ENCODE data around the gene HSD17B14.
"Not testable (repeated sequence)": the region's sequence is repeated elsewhere in the genome, so short reads cannot be mapped to it uniquely, and the experiment has no call there.

Gene HSD17B14

DNA sequence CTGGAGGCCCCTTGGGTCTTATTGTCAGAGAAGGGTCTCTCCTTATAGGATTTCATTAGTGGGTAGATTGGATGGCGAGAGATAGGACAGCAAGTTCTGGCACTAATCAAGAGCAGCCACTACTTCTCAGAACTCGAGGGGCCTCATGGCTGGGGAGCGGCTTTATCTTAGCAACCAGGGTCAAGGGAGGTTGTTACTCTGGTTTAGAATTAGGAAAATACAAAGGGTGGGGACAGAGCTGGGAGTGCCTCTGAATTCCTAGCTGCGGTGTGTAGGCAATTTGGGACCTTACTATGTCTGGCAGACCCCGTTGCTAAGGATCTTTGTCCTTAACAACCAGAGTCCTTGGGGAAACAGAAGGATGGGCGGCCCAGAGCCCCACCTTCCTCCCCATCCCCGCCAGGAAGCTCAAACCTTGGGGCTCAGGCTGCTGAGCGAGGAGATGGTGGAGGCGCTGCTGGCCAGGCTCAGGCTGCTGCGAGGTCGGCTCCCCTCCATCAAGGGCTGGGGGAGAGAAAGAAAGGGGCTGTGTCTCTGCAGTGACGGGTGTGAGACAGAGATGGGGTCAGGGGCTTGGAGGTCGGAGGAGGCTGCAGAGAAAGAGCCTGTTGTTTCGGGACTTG is 30.9 kb upstream of the HSD17B14 start:
- no peak for DNase-seq

DNA sequence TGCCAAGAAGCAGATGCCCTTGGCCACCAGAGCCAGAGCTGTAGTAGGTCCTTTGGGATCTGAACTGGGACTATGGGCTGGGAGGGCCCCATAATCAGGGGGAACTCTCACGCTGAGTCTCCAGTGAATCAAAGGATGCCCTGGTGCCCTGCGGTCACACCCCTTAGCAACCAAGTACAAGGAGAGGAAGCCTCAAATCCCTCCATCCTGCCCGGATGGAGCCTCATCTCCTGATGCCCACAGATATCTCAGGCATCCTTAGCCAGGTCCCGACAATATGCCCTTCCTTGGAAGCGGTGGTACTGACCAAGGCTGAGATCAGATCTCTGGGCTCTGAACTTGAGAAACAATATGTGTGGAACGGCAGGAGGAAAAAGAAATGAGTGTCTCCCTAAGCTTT is 30.4 kb upstream of the HSD17B14 start:
- no peak for DNase-seq

DNA sequence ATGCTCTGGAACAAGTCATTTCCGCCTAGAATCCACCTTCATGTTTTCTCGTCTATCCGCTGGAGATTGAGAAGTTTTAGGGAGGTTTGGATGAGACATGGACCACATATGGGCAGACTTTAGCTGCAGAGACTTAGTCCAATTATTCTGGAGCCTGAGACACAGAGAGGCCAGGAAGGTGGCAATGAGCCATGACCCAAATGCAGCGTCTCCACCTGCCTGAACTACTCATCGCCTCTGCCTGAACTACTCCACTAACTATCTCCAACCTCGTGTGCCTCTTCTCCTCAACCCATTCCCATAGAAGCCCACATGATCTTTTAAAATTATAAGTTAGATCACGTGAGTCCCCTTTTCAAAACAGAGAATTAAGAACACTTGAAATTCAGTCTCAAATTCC is 26.5 kb upstream of the HSD17B14 start:
- no peak for DNase-seq

DNA sequence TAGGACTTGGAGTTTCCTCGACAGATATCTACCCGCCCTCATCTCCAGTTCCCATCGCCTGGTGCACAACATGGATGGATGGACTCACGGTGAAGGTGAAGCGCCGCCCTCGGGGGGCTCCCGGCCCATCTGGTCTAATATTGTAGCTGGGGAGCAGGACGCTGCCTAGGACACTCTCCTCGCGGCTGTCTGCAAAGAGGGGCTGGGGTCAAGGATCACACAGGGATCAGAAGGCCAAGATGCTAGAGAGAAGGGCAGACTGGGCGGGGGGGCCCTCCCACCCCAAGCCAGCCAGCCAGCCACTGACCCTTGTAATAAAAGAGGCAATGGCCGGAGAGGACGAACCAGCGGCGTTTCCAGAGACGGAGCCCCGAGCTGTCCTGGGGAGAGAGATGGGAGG is 25.0 kb upstream of the HSD17B14 start:
- DNase-seq, result no peak

DNA sequence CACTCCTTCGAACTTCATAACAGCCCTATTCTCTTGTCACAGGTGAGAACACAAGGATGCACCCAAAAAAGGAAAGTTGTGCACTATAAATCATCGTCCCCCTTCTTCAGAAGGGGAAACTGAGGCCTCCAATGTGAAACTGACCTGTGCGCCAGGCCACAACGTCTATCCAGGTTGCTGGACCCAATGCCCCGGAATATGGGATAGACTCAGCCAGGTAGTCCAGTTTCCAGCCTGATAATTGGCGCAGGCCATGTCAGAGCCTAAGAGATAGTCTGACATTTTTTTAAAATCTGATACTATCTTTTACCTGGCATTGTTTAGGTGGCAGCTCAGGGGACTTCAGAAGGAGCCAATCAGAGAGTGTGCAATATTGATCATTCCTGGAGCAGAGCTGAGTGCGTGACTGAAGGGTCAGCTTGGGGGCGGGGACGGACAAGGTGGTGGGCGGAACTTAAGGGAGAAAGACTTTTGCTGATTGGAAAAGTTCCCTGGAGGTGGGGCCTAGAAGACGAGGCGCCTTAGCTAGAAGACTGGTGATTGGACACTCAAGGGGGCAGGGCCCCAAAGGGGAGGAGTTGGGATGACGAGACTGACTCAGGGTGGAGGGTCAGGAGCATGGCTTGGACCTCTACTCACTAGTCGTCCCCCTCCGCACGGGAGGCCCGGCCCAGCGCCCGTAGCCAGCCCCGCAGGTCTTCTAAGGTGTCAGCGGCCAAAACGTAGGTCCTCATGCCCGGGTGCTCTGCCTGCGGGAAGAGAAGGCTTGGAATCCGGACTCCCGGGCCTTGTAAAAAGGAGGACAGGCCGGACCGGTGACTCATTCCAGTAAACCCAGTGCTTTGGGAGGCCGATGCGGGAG is 23.7 kb upstream of the HSD17B14 start:
- peak; percentile 29 for DNase-seq

DNA sequence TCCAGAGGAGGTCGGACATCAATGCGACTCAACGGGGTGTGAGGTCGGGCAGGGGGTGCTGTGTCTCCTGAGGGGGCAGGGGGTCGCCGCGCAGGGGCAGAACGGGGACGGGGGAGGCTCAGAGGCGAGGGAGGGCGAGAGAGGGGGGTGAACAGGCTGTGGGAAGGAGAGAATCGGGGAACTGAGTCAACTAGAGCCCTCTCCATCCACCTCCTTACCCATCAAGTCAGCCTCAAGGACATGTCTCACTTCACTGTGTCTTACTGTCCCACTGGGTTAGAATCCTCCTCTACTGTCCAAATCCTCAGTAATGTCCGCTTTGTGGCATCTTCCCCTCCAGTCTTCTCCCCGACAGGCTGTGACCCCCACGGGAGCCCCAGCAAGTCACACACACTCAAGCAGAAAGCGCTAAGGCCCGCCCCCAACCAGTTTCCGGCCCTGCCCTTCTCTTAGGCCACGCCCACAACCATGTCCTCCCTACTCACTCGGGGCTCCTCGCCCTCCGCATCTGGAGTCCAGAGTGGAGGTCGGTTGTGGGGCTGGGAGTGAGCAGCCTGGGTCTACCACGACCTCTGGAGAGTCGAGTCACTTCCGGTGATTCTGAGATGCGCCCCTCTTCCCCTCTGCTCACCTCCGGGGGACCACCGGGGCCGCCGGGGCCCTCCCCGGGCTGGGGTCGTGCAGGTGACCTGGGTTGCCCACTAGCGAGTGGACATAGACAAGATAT is 22.9 kb upstream of the HSD17B14 start:
- DNase-seq, result peak; percentile 90

DNA sequence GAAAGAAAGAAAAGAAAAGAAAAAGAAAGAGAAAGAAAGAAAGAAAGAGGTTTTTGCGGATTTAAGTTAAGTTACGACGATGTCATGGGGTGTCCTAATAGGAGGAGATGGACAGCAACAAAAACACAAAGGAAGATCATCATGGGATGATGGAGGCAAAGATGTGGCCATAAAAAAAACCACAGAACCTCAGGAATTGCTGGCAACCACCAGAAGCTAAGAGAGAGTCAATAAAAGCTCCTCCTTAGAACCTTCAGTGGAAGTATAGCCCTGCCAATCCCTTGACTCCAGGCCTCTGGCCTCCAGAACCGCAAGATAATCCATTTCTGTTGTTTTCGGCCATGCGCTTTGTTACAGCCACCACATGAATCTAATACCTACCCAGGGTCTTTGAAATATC is 20.6 kb upstream of the HSD17B14 start:
- no peak for DNase-seq

DNA sequence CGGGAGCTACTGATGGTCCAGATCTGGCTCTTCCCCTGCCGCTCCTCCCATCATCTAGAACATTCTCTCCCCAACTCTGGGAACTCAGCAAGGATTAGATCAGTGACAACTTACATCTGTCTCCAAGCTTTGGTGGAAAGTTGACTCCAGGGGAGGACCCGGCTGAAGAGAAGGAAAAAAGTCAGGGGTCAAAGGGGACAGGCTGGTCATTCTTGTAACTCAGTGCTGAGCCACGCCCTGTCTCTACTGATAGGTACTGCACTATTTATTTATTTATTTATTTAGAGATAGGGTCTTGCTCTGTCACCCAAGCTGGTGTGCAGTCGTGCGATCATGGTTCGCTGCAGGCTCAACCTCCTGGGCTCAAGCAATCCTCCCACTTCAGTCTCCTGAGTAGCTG is 17.8 kb upstream of the HSD17B14 start:
- no peak for DNase-seq

DNA sequence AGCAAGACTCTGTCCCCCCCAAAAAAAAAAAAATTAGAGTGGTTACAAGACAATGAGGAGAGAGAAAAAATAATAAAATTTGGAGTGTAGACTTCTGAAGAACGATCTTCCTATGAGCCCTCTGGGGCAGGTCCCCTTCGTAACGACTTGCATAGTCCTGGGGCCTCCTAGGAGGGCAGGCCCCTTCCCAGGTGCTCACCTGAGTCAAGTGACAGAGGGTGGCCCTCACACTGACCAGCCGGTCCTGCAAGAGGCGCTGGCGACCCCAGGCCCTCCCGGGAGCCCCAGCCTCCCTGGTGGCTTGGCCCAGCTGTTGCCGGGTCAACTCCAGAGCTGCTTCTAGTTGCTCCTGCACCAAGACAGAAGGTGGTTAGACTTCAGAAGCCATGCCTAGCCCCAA is 17.2 kb upstream of the HSD17B14 start:
- DNase-seq, result no peak

DNA sequence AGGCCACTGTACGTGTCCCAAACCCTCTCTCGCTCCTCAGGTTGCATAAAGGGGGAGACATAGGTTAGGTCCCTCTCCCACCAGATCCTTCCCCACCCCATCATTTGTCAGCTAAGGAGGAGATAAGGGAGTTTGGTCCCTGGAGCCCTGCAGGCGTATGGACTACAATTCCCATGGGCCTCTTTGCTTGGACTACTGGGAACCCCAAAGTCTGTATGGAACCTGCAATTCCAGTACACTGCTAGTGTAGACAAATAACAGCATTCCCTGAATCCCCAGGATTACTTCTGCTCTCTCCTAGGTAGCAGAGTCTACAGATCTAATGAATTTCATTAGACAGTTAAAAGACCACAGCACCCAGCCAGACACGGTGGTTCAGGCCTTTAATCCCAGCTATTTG is 16.0 kb upstream of the HSD17B14 start:
- DNase-seq, result no peak

DNA sequence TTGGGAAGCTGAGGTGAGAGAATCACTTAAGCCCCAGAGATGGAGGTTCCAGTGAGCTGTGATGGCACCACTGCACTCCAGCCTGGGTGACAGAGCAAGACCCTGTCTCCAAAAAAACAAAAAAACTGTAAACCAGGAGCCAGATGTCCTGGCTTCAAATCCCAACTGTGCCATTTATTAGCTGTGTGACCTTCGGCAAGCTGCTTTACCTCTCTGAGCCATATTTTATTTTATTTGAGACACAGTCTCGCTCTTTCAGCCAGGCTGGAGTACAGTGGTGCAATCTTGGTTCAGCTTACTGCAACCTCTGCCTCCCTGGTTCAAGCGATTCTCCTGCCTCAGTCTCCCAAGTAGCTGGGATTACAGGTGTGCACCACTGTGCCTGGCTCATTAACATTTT is 10.4 kb upstream of the HSD17B14 start:
- not testable (repeated sequence) for DNase-seq

DNA sequence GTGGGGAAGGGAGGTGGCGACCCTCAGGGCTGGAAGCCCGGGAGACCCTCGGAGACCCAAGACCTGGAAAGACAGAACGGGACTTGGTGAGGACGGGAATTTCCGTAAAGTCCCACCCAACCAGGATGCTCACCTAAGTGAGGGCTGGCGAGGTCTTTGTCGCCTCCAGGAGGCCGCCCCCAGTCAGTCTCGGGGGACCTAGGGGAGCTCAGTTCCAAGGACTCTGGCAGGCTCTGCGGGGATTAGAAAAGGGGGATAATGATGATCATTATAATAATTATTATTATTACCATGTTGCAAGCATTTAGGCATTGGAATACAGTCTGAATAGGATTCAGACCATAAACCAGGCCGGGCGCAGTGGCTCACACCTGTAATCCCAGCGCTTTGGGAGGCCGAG is 9.1 kb upstream of the HSD17B14 start:
- no peak for DNase-seq

DNA sequence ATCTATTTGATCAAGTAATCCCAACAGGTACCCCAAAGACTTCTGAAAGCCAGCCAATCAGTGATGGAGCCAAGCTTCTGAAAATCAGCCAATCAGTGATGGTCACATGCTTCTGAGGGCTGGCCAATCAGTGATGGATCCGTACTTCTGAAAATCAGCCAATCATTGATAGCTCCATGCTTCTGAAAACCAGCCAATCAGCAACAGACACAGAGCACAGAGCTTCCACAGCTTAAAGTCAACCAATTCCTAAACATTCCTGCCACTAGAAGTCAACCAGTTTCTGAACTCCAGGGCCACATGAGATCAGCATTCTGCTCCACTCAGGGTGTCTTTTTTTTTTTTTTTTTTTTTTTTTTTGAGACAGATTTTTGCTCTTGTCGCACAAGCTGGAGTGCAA is 8.2 kb upstream of the HSD17B14 start:
- no peak for DNase-seq

DNA sequence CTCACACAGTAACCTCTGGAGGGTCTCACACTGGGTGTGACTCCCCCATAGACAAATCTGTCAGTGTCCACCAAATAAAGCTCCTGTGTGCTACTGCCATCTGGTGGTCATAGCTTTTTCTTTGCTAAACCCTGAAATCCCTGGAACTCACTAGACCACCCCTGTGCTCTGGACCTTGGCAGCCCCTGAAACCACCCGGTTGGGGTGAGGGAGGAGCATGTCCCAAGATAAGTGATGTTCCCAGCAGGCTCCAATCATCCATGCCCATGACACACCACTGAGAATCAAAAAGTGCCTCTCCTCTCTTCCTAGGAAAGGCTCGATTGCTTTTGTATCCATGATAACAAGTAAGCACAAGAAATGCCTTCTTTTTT is 6.5 kb upstream of the HSD17B14 start:
- DNase-seq, result peak; percentile 69

DNA sequence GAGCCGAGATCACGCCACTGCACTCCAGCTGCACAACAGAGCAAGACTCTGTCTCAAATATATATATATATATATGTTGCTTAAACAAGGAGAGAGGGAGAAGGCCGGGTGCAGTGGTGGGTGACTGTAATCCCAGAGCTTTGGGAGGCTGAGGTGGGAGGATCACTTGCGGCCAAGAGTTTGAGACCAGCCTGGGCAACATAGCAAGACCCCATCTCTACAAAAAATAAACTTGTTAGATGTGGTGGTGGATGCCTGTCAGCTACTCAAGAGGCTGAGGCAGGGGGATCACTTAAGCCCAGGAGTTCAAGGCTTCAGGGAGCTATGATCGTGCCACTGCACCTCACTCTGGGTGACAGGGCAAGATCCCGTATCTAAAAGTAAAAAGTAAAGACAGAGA is 5.3 kb upstream of the HSD17B14 start:
- DNase-seq, result no peak

DNA sequence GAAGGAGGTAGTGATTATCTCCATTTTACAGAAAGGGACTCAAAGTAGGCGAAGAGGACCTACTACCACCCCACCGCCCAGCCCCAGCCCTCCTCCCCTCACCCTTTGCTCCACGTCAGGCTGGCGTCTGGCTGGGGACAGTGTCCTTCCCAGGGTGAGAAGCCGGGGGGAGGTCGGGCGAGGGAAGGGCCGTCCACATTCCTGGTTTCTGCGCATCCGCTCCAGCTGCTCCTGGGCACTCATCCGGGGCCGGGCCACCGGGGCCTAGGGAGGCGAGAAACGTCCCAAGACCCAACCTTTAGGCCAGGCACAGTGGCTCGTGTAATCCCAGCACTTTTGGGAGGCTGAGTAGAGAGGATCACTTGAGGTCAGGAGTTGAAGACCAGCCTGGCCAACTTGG is 4.8 kb upstream of the HSD17B14 start:
- no peak for DNase-seq

DNA sequence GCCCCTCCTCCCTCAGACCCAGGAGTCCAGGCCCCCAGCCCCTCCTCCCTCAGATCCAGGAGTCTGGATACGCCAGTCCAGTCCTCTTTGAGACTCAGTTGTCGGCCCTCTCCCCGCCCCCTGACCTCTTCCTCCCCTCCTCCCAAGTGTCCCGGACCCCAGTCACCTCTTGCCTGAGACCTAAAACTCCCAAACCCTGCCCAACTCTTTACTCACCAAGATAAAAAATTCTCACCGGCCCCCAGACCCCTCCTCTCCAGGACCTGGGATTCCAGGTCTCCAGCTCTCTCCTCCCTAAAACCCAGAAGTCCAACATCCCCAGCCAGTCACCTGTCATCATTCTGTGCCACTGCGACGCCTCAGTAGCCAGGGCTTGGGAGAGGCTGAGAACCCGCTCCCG is 1.4 kb upstream of the HSD17B14 start:
- DNase-seq, result no peak

DNA sequence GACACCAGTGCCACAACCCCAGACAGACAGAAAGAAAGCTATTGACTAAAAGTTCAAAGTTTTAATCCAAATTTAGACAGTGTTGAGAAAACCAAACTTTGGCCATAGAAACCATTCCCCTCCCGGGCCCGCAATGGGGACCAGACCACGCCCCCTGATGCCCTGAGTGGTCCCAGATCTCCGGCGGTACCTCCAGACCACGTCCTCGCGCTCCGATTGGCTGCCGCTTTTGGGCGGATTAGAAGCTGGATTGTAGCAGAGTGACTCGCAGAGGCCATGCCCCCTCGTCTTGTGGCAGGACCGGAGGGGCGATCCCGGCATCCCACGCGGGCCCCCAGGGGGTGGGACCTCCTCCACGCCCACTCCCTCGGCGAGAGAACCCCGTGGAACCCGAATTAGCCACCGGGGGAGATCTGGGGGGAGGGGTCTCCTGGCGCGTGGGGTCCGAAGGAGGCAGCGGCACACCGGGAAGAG is 797 bp upstream of the HSD17B14 start:
- DNase-seq, result peak; percentile 86

DNA sequence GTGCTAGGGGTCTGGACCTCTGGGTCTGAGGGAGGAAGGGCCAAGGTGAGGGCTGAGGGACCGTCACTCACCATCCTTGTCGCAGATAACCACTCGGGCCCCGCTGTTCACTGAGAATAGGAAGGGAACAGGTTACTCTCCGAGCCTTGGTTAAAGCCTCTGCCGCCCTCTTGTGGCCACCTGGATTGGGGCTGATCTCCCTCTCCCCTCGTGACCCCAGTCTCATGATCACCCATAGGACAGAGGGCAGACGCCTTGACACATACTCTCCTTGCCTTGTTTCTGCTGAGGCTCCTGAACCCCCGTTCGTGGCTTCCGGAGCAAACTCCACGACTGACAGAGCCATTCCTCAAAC is 580 bp downstream of the HSD17B14 start:
- DNase-seq, result peak; percentile 94

DNA sequence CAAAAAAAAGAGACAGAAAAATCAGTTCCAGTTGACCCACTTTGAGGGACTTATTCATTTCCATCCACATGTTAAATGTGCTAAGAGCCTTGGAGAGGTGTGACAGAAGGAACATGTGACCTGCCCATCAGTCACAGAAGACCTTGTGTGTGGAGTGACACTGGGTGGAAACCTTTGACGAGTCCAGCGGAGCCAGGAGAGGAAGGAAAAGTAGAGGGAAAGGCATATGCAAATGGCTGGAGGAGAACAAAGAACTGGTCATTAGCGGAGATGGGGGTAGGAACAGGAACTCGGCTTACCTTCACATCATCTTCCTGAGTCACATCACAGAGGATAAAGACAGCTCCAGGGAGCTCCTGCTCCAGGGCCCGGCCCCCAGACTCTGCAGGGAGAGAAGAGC is 2.3 kb downstream of the HSD17B14 start:
- DNase-seq, result no peak

DNA sequence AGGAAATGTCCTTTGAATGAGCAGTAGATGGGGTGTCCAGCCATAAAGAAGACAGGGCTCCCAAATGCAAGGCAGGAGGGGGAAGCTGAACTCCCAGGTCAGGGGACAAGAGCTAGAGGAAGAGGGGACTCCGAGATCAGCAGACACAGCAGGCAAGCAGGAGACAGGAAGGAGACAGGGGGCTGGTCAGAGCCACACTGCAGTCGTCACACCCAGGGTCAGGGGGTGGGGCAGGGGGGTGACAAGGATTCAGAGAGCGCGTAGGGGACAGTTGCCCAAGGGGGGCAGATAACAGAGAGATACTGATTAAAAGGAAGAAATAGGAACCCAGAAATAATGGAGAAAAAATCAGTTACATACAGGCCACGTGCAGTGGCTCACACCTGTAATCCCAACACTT is 3.2 kb downstream of the HSD17B14 start:
- no peak for DNase-seq

DNA sequence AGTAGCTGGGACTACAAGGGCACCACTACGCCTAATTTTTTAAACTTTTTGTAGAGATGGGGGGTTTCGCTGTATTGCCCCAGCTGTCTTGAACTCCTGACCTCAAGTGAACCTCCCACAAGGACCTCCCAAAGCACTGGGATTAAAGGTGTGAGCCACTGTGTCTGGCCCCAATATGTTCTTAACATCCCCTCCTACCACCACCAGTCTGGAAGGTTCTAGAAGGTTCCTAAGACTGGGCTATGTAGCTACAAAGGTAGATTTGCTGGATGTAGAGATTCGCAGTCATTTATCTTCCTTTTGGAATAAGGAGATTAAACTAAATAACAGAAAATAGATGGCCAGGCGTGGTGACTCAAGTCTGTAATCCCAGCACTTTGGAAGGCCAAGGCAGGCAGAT is 5.3 kb downstream of the HSD17B14 start:
- no peak for DNase-seq

DNA sequence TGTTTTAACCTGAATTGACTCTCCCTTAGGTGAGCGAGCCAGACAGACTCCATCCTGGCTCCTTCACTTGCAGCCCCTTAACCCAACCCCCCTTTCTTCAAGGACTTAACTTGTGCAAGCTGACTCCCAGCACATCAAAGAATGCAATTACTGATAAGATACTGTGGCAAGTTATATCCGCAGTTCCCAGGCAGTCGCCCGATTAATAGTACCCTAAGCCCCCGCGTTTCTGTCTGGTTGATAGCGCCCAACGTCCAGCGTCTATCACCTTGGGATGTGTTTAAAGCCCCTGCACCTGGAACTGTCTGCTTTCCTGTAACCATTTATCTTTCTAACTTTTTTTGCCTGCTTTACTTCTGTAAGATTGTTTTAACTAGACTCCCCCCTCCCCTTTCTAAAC is 6.2 kb downstream of the HSD17B14 start:
- no peak for DNase-seq

DNA sequence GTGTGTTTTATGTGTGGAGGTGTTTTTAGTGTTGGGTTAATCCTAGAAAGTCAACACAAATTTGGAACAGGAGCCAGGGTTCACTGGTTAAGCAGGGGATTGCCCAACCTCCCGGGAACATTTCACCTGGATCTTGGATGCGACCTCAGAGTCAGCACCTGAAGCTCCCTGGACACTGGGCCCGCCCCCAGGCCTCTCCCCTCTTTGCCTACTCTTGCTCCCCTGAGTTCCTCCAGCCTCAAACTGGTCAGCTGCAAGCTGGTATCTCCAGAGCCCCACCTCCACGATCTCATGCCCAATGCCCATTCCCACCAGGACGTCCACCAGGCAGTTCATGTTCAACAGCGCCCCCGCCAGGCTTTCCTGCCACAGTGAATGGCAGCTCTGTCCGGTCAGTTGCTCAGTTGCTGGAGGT is 9.7 kb downstream of the HSD17B14 start:
- DNase-seq, result no peak
